ENCODE data around the gene R3HDM2. TPM values are rescaled to one million over a fixed set of nuclear protein-coding genes. Genes with fewer than 3 reads are reported as not detected.

The R3HDM2 gene
- total RNA-seq, 3 donors from 2014 or later = 31.6 to 43.0 (median 35.7) TPM

GRCh38 chr12:57272337-57273151 is 158.3 kb downstream of the R3HDM2 start:
- no peaks in the 10 kb centered on the region for H3K4me1 ChIP-seq
- intact Hi-C loops (cut with DNase I; ENCODE audit: low total_unique reads) = no loop called here
- H3K36me3 ChIP-seq = no peaks in the 10 kb centered on the region
- no peaks in the 10 kb centered on the region for H3K27me3 ChIP-seq
- no peak for DNase-seq (ENCODE audit: low spot score in 2 of 2)
- no peak for TF ChIP-seq POLR2AphosphoS5 (IDR thresholded peaks at IDR 0.05)
- no peak for TF ChIP-seq POLR2A (IDR thresholded peaks at IDR 0.05)
- TF ChIP-seq CTCF (IDR thresholded peaks at IDR 0.05) = no peak
- H3K9me3 ChIP-seq = no peaks in the 10 kb centered on the region
- no peak overlapping the region for H3K27ac ChIP-seq
- H3K4me3 ChIP-seq = no peak overlapping the region

GRCh38 chr12:57270966-57271470 is 159.8 kb downstream of the R3HDM2 start:
- intact Hi-C loops (cut with DNase I; ENCODE audit: low total_unique reads) = no loop called here
- Histone ChIP-seq H3K27ac (no peak overlapping the region), H3K4me3 (no peak overlapping the region), H3K4me1 (no peaks in the 10 kb centered on the region), H3K36me3 (no peaks in the 10 kb centered on the region), H3K27me3 (no peaks in the 10 kb centered on the region), H3K9me3 (no peaks in the 10 kb centered on the region)
- TF ChIP-seq POLR2A (IDR thresholded peaks at IDR 0.05) (no peak), POLR2AphosphoS5 (IDR thresholded peaks at IDR 0.05) (no peak), CTCF (IDR thresholded peaks at IDR 0.05) (no peak)
- DNase-seq (ENCODE audit: low spot score in 2 of 2) = no peak

- no peak overlapping the region for H3K4me3 ChIP-seq
- H3K36me3 ChIP-seq = no peaks in the 10 kb centered on the region
- H3K9me3 ChIP-seq = no peaks in the 10 kb centered on the region
- H3K27ac ChIP-seq = no peak overlapping the region
- H3K4me1 ChIP-seq = no peaks in the 10 kb centered on the region
- no peaks in the 10 kb centered on the region for H3K27me3 ChIP-seq
- TF ChIP-seq POLR2A (IDR thresholded peaks at IDR 0.05) = no peak
- no peak for TF ChIP-seq CTCF (IDR thresholded peaks at IDR 0.05)
- no peak for TF ChIP-seq POLR2AphosphoS5 (IDR thresholded peaks at IDR 0.05)
- DNase-seq (ENCODE audit: low spot score in 2 of 2) = no peak
- intact Hi-C loops (cut with DNase I; ENCODE audit: low total_unique reads) = no loop called here
These were observed 162.6 kb downstream of the R3HDM2 start for GRCh38 chr12:57268264-57268663.

- no peaks in the 10 kb centered on the region for H3K4me1 ChIP-seq
- no peak overlapping the region for H3K27ac ChIP-seq
- TF ChIP-seq CTCF (IDR thresholded peaks at IDR 0.05) (no peak), POLR2A (IDR thresholded peaks at IDR 0.05) (no peak)
- no peaks in the 10 kb centered on the region for H3K27me3 ChIP-seq
- no peaks in the 10 kb centered on the region for H3K36me3 ChIP-seq
- H3K9me3 ChIP-seq = no peaks in the 10 kb centered on the region
- H3K4me3 ChIP-seq = no peak overlapping the region
- no peak for DNase-seq (ENCODE audit: low spot score in 2 of 2)
- intact Hi-C loops (cut with DNase I; ENCODE audit: low total_unique reads) = no loop called here
These were observed 164.2 kb downstream of the R3HDM2 start for GRCh38 chr12:57266681-57267080.

GRCh38 chr12:57263096-57263495 is 167.7 kb downstream of the R3HDM2 start:
- no peaks in the 10 kb centered on the region for H3K9me3 ChIP-seq
- H3K27me3 ChIP-seq = no peaks in the 10 kb centered on the region
- TF ChIP-seq POLR2AphosphoS5 (IDR thresholded peaks at IDR 0.05) = no peak
- TF ChIP-seq CTCF (IDR thresholded peaks at IDR 0.05) = no peak
- no peak for TF ChIP-seq POLR2A (IDR thresholded peaks at IDR 0.05)
- no peak overlapping the region for H3K27ac ChIP-seq
- DNase-seq (ENCODE audit: low spot score in 2 of 2) = no peak
- no peak overlapping the region for H3K4me3 ChIP-seq
- H3K36me3 ChIP-seq = no peaks in the 10 kb centered on the region
- intact Hi-C loops (cut with DNase I; ENCODE audit: low total_unique reads) = no loop called here
- H3K4me1 ChIP-seq = no peaks in the 10 kb centered on the region

Measured in breast epithelium (tissue), 4 donors.